K562 (cell line): ENCODE results near the gene MBD5. TPM values are rescaled to one million over a fixed set of nuclear protein-coding genes. Genes with fewer than 3 reads are reported as not detected.

Source experiments
- CAMTA2 ChIP-seq: fragments of 250-450 bp; sonication (Bioruptor Pico); conservative IDR thresholded peaks from 2 replicates; pipeline ENCODE4 v1.5.1; 2022
- EWSR1 ChIP-seq: fragments of 450-650 bp; IDR thresholded peaks from 2 replicates; pipeline ENCODE4 v1.6.1; 2018; ENCODE audit warnings: borderline replicate concordance, mild to moderate bottlenecking, low read depth, moderate library complexity; ENCODE audit not compliant: partially characterized antibody
- GTF2A2 ChIP-seq: IDR thresholded peaks from 2 replicates; pipeline ENCODE4 v1.6.1; 2016; ENCODE audit warnings: mild to moderate bottlenecking, missing genetic modification characterization, missing compliant biosample characterization
- JUN ChIP-seq, 2 experiments: sonication (generic) in 1 of 2; formaldehyde crosslinking in 1 of 2; IDR thresholded peaks; 2 replicates each; pipeline versions ENCODE4 v1.6.1 to v1.8.0; 2012 to 2022; ENCODE audit warnings: borderline replicate concordance in 2 of 2, mild to moderate bottlenecking in 2 of 2, improper control_type of control experiment in 1 of 2, low read depth in 1 of 2, low read length in 1 of 2, missing genetic modification reagents in 1 of 2
- LARP7 ChIP-seq: fragments of 450-650 bp; IDR thresholded peaks from 2 replicates; pipeline ENCODE4 v1.6.1; 2016
- NBN ChIP-seq: fragments of 450-650 bp; IDR thresholded peaks from 2 replicates; pipeline ENCODE4 v1.6.1; 2016; ENCODE audit warnings: low read depth, mild to moderate bottlenecking
- NR2C2 ChIP-seq, 2 experiments: fragments of 200-800 bp in 1 of 2; sonication (Bioruptor generic) in 1 of 2; sonication (generic) in 1 of 2; formaldehyde crosslinking in 1 of 2; IDR thresholded peaks; 2 replicates each; pipeline versions ENCODE4 v1.6.1 to v1.8.0; 2016 to 2022; ENCODE audit warnings: mild to moderate bottlenecking in 1 of 2, missing compliant biosample characterization in 1 of 2, missing genetic modification characterization in 1 of 2, missing genetic modification reagents in 1 of 2
- PURB ChIP-seq: sonication (generic); formaldehyde crosslinking; IDR thresholded peaks from 2 replicates; pipeline ENCODE4 v1.9.0; 2021; ENCODE audit warnings: low read depth, mild to moderate bottlenecking, missing genetic modification reagents
- SIRT6 ChIP-seq: IDR thresholded peaks from one replicate; pipeline ENCODE4 v1.6.1; 2012; ENCODE audit warnings: low read depth, mild to moderate bottlenecking, control low read depth, inconsistent platforms, low read length, moderate library complexity
- SP1 ChIP-seq: sonication (generic); formaldehyde crosslinking; IDR thresholded peaks from 2 replicates; pipeline ENCODE4 v1.8.1; 2022; ENCODE audit warnings: mild to moderate bottlenecking, missing genetic modification reagents
- TRIM24 ChIP-seq, 2 experiments: fragments of 450-650 bp; IDR thresholded peaks; 2 replicates each; pipeline ENCODE4 v1.6.1; 2016
- ZNF274 ChIP-seq: IDR thresholded peaks from 2 replicates; pipeline ENCODE4 v1.6.1; 2011; ENCODE audit warnings: low read depth, mild to moderate bottlenecking, low read length, moderate library complexity, borderline replicate concordance
- ZNF407 ChIP-seq: fragments of 450-650 bp; IDR thresholded peaks from 2 replicates; pipeline ENCODE4 v1.6.1; 2016; ENCODE audit warnings: low read depth
- ZNF778 ChIP-seq: fragments of 450-650 bp; formaldehyde crosslinking; IDR thresholded peaks from 2 replicates; pipeline ENCODE4 v1.4.0; 2020; ENCODE audit warnings: mild to moderate bottlenecking, moderate library complexity
- polyA plus RNA-seq, 8 experiments: library from polyadenylated mRNA; depleted of rRNA in 4 of 8; stranded (reverse) in 5 of 8; unstranded in 3 of 8; fragments of >200 nt; fragmentation: Nextera tagmentation in 2 of 8; fragmentation: Illumina TruSeq in 1 of 8; extraction: Ambion mirVana in 2 of 8; extraction: Trizol in 1 of 8; gene quantifications; 2 replicates each; pipeline versions ENCODE4 v1.2.1 to v1.2.3, GENCODE V29; 2011 to 2014; ENCODE audit warnings: inconsistent platforms in 1 of 8, missing spikeins in 1 of 8
- total RNA-seq, 7 experiments: library from RNA; depleted of rRNA in 6 of 7; stranded (reverse); fragments of >200 nt in 6 of 7; fragmentation: Illumina TruSeq in 2 of 7; extraction: Trizol in 2 of 7; gene quantifications; 2 replicates each; pipeline versions ENCODE4 v1.2.1 to v1.2.3, GENCODE V29; 2011 to 2021; ENCODE audit warnings: low replicate concordance in 1 of 7
- TF ChIP-seq, protein P1 (sequence below): IDR thresholded peaks from 2 replicates; pipeline ENCODE4 v1.6.1; 2011; ENCODE audit not compliant: insufficient read length; ENCODE audit errors: extremely low read depth
- TF ChIP-seq, protein P2 (sequence below): fragments of 450-650 bp; IDR thresholded peaks from 2 replicates; pipeline ENCODE4 v1.6.1; 2016; ENCODE audit warnings: borderline replicate concordance

The MBD5 gene
- total and polyA plus RNA-seq, 9 of the 15 experiments (the other 6 are each of a cell fraction or from before 2014, with no cell fraction given): 3.4 to 14.5 (median 9.0) TPM

DNA sequence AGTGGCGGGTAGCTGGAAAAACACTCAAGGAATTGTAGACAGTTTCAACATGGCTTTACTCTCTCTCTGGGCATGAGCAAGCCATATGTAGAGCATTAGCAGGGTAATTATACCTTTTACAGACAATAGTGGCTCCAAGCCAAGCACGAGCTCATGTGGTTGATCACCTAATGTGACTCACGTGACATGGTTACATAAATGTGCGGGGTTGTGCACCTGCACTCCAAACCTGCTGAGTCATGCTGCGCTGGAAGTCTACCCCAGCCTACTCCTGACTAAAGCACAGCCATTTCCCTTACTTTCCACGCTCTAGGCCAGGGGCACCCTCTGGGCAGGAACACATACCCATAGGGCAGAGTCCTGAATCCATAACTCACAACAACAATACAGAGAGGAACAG, 232.8 kb downstream of the MBD5 start (continued):
- TF ChIP-seq, protein P1, sequence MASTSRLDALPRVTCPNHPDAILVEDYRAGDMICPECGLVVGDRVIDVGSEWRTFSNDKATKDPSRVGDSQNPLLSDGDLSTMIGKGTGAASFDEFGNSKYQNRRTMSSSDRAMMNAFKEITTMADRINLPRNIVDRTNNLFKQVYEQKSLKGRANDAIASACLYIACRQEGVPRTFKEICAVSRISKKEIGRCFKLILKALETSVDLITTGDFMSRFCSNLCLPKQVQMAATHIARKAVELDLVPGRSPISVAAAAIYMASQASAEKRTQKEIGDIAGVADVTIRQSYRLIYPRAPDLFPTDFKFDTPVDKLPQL: no peak
- TF ChIP-seq SIRT6: no peak
- TF ChIP-seq LARP7: no peak
- no peak for TF ChIP-seq JUN (IDR thresholded peaks at IDR 0.05; ENCODE audit: borderline replicate concordance, low read depth, low read length)
- TF ChIP-seq JUN (CRISPR knock-in tag; IDR thresholded peaks at IDR 0.05; ENCODE audit: borderline replicate concordance): no peak
- no peak for TF ChIP-seq SP1 (CRISPR knock-in tag)
- no peak for TF ChIP-seq GTF2A2
- TF ChIP-seq CAMTA2 (CRISPR knock-in tag): no peak
- TF ChIP-seq PURB (CRISPR knock-in tag): no peak
- TF ChIP-seq NBN: no peak
- TF ChIP-seq, protein P2, sequence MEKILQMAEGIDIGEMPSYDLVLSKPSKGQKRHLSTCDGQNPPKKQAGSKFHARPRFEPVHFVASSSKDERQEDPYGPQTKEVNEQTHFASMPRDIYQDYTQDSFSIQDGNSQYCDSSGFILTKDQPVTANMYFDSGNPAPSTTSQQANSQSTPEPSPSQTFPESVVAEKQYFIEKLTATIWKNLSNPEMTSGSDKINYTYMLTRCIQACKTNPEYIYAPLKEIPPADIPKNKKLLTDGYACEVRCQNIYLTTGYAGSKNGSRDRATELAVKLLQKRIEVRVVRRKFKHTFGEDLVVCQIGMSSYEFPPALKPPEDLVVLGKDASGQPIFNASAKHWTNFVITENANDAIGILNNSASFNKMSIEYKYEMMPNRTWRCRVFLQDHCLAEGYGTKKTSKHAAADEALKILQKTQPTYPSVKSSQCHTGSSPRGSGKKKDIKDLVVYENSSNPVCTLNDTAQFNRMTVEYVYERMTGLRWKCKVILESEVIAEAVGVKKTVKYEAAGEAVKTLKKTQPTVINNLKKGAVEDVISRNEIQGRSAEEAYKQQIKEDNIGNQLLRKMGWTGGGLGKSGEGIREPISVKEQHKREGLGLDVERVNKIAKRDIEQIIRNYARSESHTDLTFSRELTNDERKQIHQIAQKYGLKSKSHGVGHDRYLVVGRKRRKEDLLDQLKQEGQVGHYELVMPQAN: no peak
- TF ChIP-seq ZNF407: no peak
- no peak for TF ChIP-seq ZNF274
- no peak for TF ChIP-seq NR2C2 (CRISPR knock-in tag; IDR thresholded peaks at IDR 0.05)
- TF ChIP-seq NR2C2 (tag; IDR thresholded peaks at IDR 0.05): no peak
- no peak for TF ChIP-seq EWSR1
- TF ChIP-seq ZNF778: no peak
- peak in 1 of 2 experiments; percentile 30; a peak in 1 of 4 replicates for TF ChIP-seq TRIM24 (IDR thresholded peaks at IDR 0.05)
